Bronchial epithelial cell (primary cell): ENCODE results near the gene NEUROD6. TPM values are rescaled to one million over a fixed set of nuclear protein-coding genes. Genes with fewer than 3 reads are reported as not detected.

ENCODE experiments used
- DNase-seq: peaks from one replicate; pipeline ENCODE4 v3.0.0-alpha.2; 2010; ENCODE audit warnings: low read depth
- FAIRE-seq: peaks from 2 replicates; lab custom pipeline; 2011; peaks lifted over from hg19 to GRCh38; lab: Jason Lieb, UNC
- H3K27me3 ChIP-seq: 2 replicates; pipeline ENCODE4 v1.5.1; 2011; ENCODE audit warnings: low read length; ENCODE audit not compliant: control insufficient read depth, insufficient read depth
- H3K36me3 ChIP-seq: 2 replicates; pipeline ENCODE4 v1.5.1; 2011; ENCODE audit warnings: low read length; ENCODE audit not compliant: control insufficient read depth, insufficient read depth
- H3K4me3 ChIP-seq: 2 replicates; pipeline ENCODE4 v1.5.1; 2011; ENCODE audit warnings: mild to moderate bottlenecking, low read depth, low read length, control low read depth
- total RNA-seq: library from RNA; depleted of rRNA; stranded (reverse); fragments of >200 nt; gene quantifications from 2 replicates; pipeline ENCODE4 v1.2.1, GENCODE V29; 2014
- TF ChIP-seq, protein P1 (sequence below): IDR thresholded peaks from 2 replicates; pipeline ENCODE4 v1.5.1; 2011; ENCODE audit warnings: mild to moderate bottlenecking, moderate library complexity, low read length, control low read depth, inconsistent platforms; ENCODE audit not compliant: insufficient read depth, severe bottlenecking

The NEUROD6 gene
- total RNA-seq, 1 donor from 2014 or later, result not detected

DNA sequence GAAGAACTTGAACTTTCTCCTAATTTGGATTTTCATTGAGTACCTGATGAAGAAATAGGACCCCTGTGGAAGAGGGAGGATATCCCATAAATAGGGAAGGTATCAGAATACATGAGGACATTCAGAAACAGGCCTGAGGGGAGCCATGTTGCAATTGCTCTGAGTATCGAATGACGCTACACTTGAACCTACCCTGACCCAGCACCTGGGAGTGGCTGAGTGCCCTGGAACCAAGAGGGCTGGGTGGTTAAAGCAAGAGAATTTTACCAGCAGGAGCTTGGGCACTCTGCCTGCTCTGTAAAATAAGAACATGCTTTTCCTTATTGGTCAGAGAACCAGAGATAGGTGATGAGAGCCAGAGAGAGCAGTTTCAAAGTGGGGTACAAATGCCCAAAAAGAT is 7.2 kb downstream of the NEUROD6 start:
- DNase-seq (peak; percentile 3), FAIRE-seq (no peak)
- TF ChIP-seq, protein P1, sequence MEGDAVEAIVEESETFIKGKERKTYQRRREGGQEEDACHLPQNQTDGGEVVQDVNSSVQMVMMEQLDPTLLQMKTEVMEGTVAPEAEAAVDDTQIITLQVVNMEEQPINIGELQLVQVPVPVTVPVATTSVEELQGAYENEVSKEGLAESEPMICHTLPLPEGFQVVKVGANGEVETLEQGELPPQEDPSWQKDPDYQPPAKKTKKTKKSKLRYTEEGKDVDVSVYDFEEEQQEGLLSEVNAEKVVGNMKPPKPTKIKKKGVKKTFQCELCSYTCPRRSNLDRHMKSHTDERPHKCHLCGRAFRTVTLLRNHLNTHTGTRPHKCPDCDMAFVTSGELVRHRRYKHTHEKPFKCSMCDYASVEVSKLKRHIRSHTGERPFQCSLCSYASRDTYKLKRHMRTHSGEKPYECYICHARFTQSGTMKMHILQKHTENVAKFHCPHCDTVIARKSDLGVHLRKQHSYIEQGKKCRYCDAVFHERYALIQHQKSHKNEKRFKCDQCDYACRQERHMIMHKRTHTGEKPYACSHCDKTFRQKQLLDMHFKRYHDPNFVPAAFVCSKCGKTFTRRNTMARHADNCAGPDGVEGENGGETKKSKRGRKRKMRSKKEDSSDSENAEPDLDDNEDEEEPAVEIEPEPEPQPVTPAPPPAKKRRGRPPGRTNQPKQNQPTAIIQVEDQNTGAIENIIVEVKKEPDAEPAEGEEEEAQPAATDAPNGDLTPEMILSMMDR, result no peak
- H3K36me3 ChIP-seq, result no peaks in the 10 kb centered on the region
- H3K4me3 ChIP-seq, result no peak overlapping the region
- peaks cover 8% of the 10 kb centered on the region for H3K27me3 ChIP-seq

DNA sequence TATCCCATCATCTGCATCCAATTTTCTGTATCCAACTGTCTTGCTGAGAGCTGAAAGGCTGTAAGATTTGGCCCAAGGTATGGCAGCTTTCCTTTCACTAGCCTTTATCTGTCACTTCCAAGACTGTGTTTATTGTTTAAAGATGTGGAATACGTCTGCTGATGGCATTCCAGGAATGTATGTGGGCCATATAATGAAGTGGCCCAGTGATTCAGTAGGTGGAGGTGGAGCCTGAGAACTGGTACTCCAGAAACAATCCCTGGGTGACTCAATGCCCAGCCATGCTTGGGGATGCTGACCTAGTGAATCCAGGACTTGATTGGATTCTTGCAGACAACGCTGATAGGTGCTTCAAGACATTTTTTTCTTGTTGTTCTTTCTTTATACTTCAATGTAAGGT is 13.5 kb downstream of the NEUROD6 start:
- DNase-seq, result peak; percentile 85
- FAIRE-seq, result no peak
- H3K36me3 ChIP-seq, result no peaks in the 10 kb centered on the region

DNA sequence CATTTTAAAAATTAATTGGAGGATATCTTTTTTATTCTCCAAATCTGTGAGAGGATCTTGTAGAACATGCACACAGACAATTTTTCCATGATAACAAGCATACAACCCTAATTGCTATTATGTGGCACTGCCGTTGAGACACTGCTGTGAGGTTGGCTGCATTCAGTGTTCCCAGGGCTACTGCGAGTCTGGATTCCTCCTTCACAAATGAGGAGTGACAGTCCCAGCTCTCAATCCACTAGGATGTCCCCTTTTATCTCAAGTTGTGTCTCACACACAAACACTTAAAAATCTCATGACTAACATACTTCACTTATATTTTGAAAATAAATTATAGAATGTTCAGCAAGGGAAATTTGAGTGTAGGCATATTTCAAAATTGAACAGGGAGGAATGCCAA is 14.1 kb downstream of the NEUROD6 start:
- Histone ChIP-seq H3K27me3 (no peaks in the 10 kb centered on the region), H3K36me3 (no peaks in the 10 kb centered on the region), H3K4me3 (no peak overlapping the region)
- TF ChIP-seq, protein P1, result no peak
- DNase-seq (no peak), FAIRE-seq (no peak)

More for the DNA sequence above, 13.5 kb downstream of the NEUROD6 start:
- no peak overlapping the region for H3K4me3 ChIP-seq
- TF ChIP-seq, protein P1, result no peak
- no peaks in the 10 kb centered on the region for H3K27me3 ChIP-seq

DNA sequence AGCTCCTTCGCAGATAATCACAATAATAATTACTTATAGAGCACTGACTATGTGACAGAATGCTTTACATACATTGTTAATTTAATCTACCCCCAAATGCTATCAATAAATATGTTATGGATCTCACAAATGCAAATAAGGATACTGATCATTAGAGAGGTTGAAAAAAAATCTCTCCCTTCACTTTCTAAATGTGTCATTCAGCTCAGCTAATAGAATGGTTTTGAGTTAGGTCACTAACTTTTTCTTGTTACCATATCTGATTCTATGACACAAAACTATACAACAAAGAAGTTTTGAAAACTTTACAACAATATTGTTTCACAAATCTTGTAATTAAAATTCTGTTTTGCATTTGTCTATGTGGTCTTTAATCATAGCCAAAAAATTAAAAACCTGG is 17.4 kb downstream of the NEUROD6 start:
- no peaks in the 10 kb centered on the region for H3K27me3 ChIP-seq
- TF ChIP-seq, protein P1, result no peak
- H3K4me3 ChIP-seq, result no peak overlapping the region
- FAIRE-seq (no peak), DNase-seq (no peak)
- H3K36me3 ChIP-seq, result no peaks in the 10 kb centered on the region

DNA sequence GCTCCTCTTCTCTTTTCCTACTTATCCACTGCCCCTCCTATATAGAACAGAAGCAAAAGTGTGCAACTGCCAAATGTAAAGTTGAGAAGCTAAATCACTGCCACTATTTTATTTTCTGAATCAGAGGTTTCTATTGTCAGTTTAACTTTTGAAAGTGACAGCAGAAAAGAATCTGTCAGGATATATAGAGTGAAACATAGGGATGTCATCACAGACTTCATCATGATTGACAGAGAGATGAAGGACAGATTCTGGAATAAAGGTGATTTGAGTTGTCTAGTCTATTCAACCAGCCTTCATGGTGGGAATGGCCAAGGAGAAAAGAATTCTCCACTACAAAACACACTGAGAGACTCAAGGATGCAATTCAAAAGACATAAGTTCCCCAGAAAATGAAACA is 19.9 kb downstream of the NEUROD6 start:
- FAIRE-seq, result no peak
- TF ChIP-seq, protein P1, result no peak
- Histone ChIP-seq H3K4me3 (no peak overlapping the region), H3K36me3 (no peaks in the 10 kb centered on the region), H3K27me3 (no peaks in the 10 kb centered on the region)
- DNase-seq, result no peak

DNA sequence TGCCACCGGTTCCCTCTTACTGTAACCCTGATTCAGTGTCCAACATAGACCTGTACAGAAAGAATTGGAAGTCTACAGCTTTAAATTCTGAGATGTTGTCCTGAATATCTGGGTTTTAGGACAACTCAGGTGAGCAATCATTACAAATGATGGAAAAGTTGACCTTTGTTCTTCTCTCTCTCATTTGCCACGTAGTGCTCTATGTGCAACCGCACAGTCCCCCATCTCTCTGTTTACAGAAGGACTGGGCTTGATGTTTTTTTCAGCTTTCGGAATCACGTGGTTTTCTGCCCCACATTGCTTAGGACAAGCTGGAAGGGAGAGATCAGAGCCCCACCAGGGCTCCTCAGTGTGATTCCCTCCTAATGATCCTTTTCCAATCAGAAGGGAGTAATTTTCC is 22.2 kb downstream of the NEUROD6 start:
- no peak for FAIRE-seq
- no peak for DNase-seq

More for the DNA sequence above, 22.2 kb downstream of the NEUROD6 start:
- Histone ChIP-seq H3K36me3 (no peaks in the 10 kb centered on the region), H3K4me3 (no peak overlapping the region), H3K27me3 (no peaks in the 10 kb centered on the region)
- TF ChIP-seq, protein P1, result no peak
